Measurements from ENCODE around the gene RPL38. TPM values are rescaled to one million over a fixed set of nuclear protein-coding genes. Genes with fewer than 3 reads are reported as not detected.
A peak's percentile ranks its signal among the peaks of the same experiment; 100 is the strongest.

RPL38 gene
- total RNA-seq, 1 donor from 2014 or later, result 722 TPM

DNA sequence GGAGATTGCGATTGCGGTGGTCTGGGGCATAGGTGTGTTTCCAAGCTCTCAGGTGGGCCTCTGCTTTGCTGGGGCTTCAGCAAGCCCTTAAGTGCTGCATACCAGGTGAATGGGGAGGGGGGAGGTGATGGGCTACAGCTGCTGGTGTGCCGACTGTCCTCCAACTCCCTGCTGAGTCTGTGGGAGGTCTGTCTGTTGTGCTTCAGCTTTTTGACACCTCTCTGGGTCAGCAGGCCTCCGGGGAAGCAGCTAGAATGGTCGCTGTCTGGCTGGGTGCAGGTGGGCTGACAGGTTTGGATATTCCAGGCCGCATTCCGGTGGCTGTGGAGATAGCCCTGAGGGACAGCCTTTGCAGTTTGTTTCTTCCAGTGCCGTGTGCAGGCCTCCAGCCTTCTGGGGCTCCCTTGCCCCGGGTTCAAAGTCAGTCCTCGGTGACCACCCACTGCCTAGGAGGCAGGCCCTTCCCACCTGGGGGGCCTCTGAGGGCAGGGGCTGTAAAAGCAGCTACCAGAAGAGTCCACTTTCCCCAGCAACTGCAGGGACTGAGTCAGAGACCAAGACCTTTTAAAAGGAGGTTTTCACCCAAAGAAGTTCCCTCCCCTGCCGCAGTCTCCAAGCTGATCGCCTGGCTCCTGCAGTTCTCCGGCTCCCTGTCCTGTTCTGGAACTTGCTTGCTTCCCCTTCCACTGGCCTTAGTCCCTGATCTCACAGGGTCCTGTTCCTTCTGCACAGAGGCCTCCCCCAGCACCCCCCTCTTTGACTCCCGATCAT is 7.8 kb downstream of the RPL38 start:
- DNase-seq, result peak; percentile 46

DNA sequence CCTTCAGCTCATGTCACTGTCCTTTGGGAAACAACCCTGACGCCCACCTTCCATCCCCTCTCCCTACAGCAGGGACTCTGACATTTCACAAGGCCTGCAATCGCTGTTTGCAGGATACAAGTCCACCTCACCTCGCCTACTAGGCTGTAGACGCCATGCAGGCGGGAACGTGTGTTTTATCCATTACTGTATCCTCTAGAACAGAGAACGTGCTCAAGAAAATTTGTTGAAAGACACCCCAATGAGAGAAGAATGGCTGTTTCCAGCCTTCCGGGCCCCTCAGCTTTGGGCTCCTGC is 8.4 kb downstream of the RPL38 start:
- no peak for DNase-seq

GRCh38 chr17:74212209-74212912 is 8.9 kb downstream of the RPL38 start:
- DNase-seq, result peak; percentile 24

DNA sequence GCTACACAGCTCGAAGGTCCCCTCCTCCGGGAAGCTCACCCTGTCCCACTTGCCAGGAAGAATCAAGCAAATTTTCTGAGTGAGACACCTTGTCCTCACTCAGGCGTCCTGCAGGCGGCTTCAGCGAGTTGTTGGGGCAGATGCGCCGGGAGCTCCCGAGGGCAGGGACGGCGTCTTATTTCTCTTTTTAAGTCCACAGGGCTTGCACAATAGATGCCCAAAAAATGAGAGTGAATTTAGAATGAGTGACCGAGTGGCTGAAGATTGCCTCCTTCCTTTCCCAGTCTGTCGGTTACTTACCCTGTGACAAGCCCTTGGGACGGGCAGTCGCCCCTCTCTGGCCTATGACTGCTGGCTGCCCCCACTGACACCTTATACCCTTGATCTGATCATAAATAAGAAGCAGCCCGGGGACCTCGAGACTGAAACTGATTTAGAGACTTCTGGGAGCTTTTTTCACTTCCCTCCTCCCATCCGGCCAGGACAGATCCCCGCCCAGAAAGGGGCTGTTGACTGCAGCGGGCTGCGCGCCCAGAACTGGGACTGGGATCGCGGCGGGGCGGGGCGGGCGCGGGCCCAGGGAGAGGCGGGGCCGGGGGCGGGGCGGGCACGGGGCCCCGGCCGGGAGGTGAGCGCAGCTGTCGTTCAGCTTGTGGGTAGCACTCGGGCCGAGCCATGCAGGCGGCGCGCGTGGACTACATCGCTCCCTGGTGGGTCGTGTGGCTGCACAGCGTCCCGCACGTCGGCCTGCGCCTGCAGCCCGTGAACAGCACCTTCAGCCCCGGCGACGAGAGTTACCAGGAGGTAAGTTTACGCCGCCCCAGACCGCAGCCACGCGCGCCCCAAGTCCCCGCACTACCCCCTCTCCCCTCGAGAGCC is 9.7 kb downstream of the RPL38 start, which contains the start of gene TTYH2:
TSS of gene TTYH2 (plus strand) at position 659 of the 879 bp plus-strand sequence. CDS start at position 676, 17 bp downstream.
- DNase-seq, result peak; percentile 97

DNA sequence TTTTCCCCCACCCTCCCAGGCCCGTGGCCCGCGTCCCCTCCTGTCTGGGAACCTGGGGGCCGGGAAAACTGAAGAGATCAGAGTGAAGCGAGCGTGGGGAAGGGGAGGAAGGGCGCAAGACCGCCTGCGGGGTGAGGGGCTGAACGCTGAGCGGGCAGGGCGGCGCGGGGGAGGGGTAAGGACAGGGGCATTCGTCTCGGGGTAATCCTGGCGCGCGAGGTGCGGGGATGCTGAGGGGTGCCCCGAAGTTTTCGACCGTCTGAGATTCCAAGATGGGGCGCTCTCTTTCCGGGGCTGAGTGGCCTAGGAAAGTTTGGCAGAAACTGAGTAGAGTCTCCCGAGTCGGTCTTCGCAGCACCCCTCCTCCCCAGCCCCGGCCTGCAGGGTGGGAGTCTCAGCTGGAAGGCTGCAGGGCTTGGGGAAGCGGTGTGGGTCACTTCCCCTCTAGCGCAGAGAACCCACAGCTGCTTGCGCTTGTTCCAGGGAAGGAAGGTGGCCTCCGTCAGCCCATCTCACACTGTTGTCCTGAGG is 10.4 kb downstream of the RPL38 start:
- peak; percentile 71 for DNase-seq

GRCh38 chr17:74214484-74215341 is 11.2 kb downstream of the RPL38 start:
- peak; percentile 63 for DNase-seq

DNA sequence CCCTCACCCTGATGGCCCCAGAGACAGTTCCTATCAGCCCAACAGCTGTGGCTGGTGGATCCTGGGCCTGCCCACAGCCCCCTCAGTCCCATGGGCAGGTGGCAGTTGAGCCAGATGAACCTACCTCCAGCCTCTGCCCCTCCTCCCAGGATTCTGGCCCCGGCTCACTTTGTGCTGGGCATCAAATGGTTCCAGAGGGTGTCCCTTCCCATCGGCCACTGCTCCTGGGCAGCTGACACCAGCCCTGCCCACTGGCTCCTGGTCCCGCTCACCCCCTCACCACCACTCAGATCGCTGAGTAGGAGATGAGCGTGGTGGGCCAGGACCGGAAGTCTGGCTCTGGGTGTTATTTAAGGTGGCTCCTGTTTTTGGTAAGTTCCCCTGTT is 11.9 kb downstream of the RPL38 start:
- DNase-seq, result peak; percentile 56

- DNase-seq, result no peak
These were observed 13.0 kb downstream of the RPL38 start for GRCh38 chr17:74216505-74216904.

DNA sequence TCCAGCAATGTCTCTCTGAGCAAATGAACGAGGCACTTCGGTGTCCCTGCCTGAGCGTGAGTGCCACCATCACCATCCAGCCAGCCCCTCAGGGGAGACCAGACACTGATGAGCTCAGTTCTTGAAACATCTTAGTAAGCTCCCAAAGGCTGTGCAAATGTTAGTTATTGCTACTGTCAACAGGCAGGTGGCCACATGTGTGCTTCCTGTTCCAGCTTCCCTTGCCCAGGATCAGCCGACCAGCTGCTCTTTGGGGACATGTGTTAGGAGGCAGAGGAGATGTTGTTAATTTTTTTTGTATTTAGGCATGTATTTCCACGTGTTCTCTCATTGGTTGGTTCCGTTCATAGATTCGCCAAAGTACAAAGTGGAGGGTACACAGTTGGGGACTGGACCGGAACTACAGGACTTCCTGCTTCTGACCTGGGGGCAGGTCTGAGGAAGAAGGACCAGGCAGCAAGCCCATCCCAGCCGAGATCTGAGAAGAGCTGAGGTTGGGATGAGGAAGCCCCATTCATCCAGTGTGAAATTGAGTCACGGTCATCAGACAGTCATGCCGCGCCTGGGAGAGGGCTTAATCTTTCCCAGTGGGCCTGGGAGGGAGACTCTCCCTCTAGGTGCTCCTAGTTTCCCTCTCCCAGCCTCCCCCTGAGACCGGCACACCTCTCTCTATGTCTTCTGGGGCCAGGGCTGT is 13.7 kb downstream of the RPL38 start:
- DNase-seq, result peak; percentile 75

GRCh38 chr17:74217888-74218287 is 14.4 kb downstream of the RPL38 start:
- no peak for DNase-seq

DNA sequence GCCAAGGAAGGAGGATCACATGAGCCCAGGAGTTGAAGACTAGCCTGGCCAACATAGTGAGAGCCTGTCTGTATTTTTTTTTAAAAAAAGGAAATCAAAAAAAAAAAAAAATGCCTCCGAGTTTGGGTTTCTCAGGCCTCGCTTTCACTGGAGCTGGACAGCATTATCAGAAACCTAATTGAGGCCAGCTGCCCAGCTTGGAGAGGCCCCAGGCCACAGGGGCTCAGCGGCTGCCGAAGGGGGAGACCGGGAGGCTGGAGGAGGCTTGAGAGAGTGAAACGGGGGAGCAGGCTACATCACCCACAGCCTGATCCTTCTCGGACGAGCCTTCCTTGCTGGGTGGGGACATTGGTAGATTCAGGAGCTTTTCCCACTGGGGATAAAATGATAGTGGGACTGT is 15.0 kb downstream of the RPL38 start:
- peak; percentile 55 for DNase-seq

GRCh38 chr17:74219576-74220133 is 16.2 kb downstream of the RPL38 start:
- DNase-seq, result no peak

DNA sequence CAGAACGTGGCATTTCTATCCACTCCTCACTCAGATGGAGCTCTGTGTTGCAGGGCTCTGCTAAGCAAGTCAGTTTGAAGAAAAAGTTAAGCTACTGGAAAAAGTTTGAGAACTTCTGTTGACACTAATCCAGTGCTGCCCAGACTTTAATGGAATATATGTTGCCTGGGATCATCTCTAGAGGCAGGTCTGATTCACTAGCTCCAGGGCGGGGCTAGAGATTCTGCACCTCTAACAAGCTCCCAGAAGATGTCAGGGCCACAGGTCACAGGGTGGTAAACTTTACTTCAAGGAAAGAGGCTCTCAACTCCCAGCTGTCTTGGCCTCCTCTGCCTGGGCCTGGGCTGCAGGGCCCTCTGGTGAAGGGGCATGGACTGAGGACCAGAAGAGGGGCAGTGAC is 16.7 kb downstream of the RPL38 start:
- DNase-seq, result no peak

GRCh38 chr17:74220946-74221818 is 17.7 kb downstream of the RPL38 start:
- no peak for DNase-seq

DNA sequence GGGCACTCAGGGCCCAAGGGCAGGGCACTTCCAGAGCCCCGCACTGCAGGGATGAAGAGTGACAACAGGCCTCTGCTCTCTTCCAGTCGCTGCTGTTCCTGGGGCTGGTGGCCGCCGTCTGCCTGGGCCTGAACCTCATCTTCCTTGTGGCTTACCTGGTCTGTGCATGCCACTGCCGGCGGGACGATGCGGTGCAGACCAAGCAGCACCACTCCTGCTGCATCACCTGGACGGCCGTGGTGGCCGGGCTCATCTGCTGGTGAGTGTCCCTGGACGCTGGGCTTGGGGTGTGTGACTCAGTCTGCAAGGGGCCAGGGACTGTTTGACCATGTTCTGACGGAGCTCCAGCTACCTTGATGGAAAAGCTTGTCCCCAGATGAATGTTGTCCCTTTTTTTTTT is 18.9 kb downstream of the RPL38 start:
- DNase-seq, result no peak

GRCh38 chr17:74223901-74224300 is 20.4 kb downstream of the RPL38 start:
- DNase-seq, result no peak

GRCh38 chr17:74224959-74225725 is 21.7 kb downstream of the RPL38 start:
- DNase-seq, result no peak

- DNase-seq, result no peak
These were observed 22.8 kb downstream of the RPL38 start for GRCh38 chr17:74226252-74226651.

All from tongue (tissue), 2 donors.